HepG2 (cell line): Measurements from ENCODE around the gene CDK10. TPM values are rescaled to one million over a fixed set of nuclear protein-coding genes. Genes with fewer than 3 reads are reported as not detected.

Experiments
- GFI1 ChIP-seq: sonication (generic); formaldehyde crosslinking; IDR thresholded peaks from 2 replicates; pipeline ENCODE4 v1.5.0; 2020; ENCODE audit warnings: missing genetic modification reagents, mild to moderate bottlenecking, borderline replicate concordance
- PHF21A ChIP-seq: sonication (generic); formaldehyde crosslinking; IDR thresholded peaks from 2 replicates; pipeline ENCODE4 v1.5.0; 2020; ENCODE audit warnings: mild to moderate bottlenecking, missing genetic modification reagents
- RXRB ChIP-seq: IDR thresholded peaks from 2 replicates; pipeline ENCODE4 v1.6.1; 2016; ENCODE audit warnings: borderline replicate concordance, missing genetic modification reagents, missing compliant biosample characterization
- SAP130 ChIP-seq: IDR thresholded peaks from 2 replicates; pipeline ENCODE4 v1.6.1; 2016; ENCODE audit warnings: low read depth
- SKIL ChIP-seq: sonication (generic); formaldehyde crosslinking; IDR thresholded peaks from 2 replicates; pipeline ENCODE4 v1.8.0; 2022; ENCODE audit warnings: missing genetic modification reagents, mild to moderate bottlenecking, moderate library complexity, borderline replicate concordance
- SMAD1 ChIP-seq: sonication (generic); formaldehyde crosslinking; IDR thresholded peaks from 2 replicates; pipeline ENCODE4 v1.4.0; 2020; ENCODE audit warnings: missing genetic modification reagents, low read depth, mild to moderate bottlenecking, borderline replicate concordance
- THAP7 ChIP-seq: sonication (generic); formaldehyde crosslinking; IDR thresholded peaks from 2 replicates; pipeline ENCODE4 v1.8.1; 2023; ENCODE audit warnings: mild to moderate bottlenecking, missing genetic modification reagents
- TSC22D2 ChIP-seq: sonication (generic); formaldehyde crosslinking; IDR thresholded peaks from 2 replicates; pipeline ENCODE4 v1.5.1; 2020; ENCODE audit warnings: missing genetic modification reagents, mild to moderate bottlenecking, borderline replicate concordance
- ZBTB21 ChIP-seq: sonication (generic); formaldehyde crosslinking; IDR thresholded peaks from 2 replicates; pipeline ENCODE4 v1.4.0; 2020; ENCODE audit warnings: missing genetic modification reagents
- ZNF232 ChIP-seq: sonication (generic); formaldehyde crosslinking; IDR thresholded peaks from 2 replicates; pipeline ENCODE4 v1.4.0; 2020; ENCODE audit warnings: missing genetic modification reagents, borderline replicate concordance
- ZNF317 ChIP-seq: sonication (generic); formaldehyde crosslinking; IDR thresholded peaks from 2 replicates; pipeline ENCODE4 v1.5.0; 2020; ENCODE audit warnings: mild to moderate bottlenecking, missing genetic modification reagents
- ZNF644 ChIP-seq: IDR thresholded peaks from 2 replicates; pipeline ENCODE4 v1.6.1; 2016; ENCODE audit warnings: low read depth
- ZNF781 ChIP-seq: sonication (generic); formaldehyde crosslinking; IDR thresholded peaks from 2 replicates; pipeline ENCODE4 v1.5.1; 2020; ENCODE audit warnings: borderline replicate concordance, mild to moderate bottlenecking, missing genetic modification reagents; ENCODE audit errors: not compliant biosample characterization
- ZNF784 ChIP-seq: sonication (generic); formaldehyde crosslinking; IDR thresholded peaks from 2 replicates; pipeline ENCODE4 v1.5.1; 2020; ENCODE audit warnings: missing genetic modification reagents, mild to moderate bottlenecking, borderline replicate concordance
- polyA plus RNA-seq, 8 experiments: library from polyadenylated mRNA; depleted of rRNA in 3 of 8; stranded (reverse) in 7 of 8; unstranded in 1 of 8; fragments of >200 nt; fragmentation: Illumina TruSeq in 4 of 8; extraction: Trizol in 4 of 8; gene quantifications; 2 replicates each; pipeline versions ENCODE4 v1.2.1 to v1.2.3, GENCODE V29; 2011 to 2016; ENCODE audit warnings: low read depth in 4 of 8, missing spikeins in 1 of 8, mixed read lengths in 1 of 8; ENCODE audit not compliant: insufficient read depth in 1 of 8
- total RNA-seq, 5 experiments: library from RNA; depleted of rRNA; stranded (reverse); fragments of >200 nt; fragmentation: Illumina TruSeq; extraction: Trizol; gene quantifications; 2 replicates each; pipeline ENCODE4 v1.2.3, GENCODE V29; 2016; ENCODE audit warnings: low read depth in 1 of 5
- TF ChIP-seq, protein P1 (sequence below): sonication (generic); formaldehyde crosslinking; IDR thresholded peaks from 2 replicates; pipeline ENCODE4 v1.4.0; 2020; ENCODE audit warnings: mild to moderate bottlenecking, missing genetic modification reagents
- TF ChIP-seq, protein P2 (sequence below): sonication (generic); formaldehyde crosslinking; IDR thresholded peaks from 2 replicates; pipeline ENCODE4 v1.4.0; 2020; ENCODE audit warnings: missing genetic modification reagents, borderline replicate concordance
- TF ChIP-seq, protein P3 (sequence below): sonication (generic); formaldehyde crosslinking; IDR thresholded peaks from 2 replicates; pipeline ENCODE4 v1.8.1; 2022; ENCODE audit warnings: low read depth, mild to moderate bottlenecking, missing genetic modification reagents

CDK10 gene
- total and polyA plus RNA-seq, 2 of the 13 experiments (the other 11 are each of a cell fraction or from before 2014, with no cell fraction given) = 2.5 to 3.9 TPM

DNA sequence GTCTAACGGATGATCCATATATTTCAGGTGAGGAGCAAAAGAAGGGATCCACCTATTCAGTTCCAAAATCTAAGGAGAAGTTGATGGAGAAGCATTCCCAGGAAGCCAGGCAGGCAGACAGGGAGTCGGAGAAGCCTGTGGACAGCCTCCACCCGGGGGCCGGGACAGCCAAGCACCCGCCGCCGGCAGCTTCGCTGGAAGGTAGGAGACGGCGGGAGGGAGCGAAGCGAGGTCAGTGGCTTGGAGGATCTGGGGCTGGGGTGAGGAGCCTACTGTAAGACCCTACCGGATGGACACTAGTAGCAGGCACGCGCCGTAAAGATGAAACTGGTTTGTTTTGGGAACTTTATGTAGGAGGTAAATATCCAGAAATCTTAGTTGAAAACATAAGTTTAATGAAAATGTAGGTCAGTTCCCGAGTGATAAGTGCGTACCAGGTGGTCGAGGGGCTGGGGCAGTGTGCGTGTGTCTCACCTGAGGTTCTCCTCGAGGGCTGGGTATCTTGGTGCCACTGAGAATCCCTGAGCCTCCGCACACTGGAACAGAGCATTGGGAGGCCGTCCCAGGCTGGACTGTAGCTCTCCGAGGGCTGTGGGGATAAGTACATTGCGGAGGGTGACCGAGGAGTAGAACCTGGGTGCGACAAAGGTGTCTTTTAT, 28.1 kb upstream of the CDK10 start (continued):
- TF ChIP-seq THAP7 (CRISPR knock-in tag) = no peak
- no peak for TF ChIP-seq ZNF784 (CRISPR knock-in tag)
- TF ChIP-seq ZNF644 = no peak
- no peak for TF ChIP-seq ZBTB21 (CRISPR knock-in tag)
- TF ChIP-seq TSC22D2 (CRISPR knock-in tag) = no peak
- TF ChIP-seq ZNF317 (CRISPR knock-in tag) = peak; percentile 39; the same call in 1 of the 2 replicates
- TF ChIP-seq SAP130 (CRISPR knock-in tag) = no peak
- peak; percentile 2; the same call in 1 of the 2 replicates for TF ChIP-seq RXRB (CRISPR knock-in tag)
- TF ChIP-seq ZNF781 = no peak
- TF ChIP-seq, protein P1, sequence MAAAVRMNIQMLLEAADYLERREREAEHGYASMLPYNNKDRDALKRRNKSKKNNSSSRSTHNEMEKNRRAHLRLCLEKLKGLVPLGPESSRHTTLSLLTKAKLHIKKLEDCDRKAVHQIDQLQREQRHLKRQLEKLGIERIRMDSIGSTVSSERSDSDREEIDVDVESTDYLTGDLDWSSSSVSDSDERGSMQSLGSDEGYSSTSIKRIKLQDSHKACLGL (CRISPR knock-in tag) = no peak
- TF ChIP-seq, protein P2, sequence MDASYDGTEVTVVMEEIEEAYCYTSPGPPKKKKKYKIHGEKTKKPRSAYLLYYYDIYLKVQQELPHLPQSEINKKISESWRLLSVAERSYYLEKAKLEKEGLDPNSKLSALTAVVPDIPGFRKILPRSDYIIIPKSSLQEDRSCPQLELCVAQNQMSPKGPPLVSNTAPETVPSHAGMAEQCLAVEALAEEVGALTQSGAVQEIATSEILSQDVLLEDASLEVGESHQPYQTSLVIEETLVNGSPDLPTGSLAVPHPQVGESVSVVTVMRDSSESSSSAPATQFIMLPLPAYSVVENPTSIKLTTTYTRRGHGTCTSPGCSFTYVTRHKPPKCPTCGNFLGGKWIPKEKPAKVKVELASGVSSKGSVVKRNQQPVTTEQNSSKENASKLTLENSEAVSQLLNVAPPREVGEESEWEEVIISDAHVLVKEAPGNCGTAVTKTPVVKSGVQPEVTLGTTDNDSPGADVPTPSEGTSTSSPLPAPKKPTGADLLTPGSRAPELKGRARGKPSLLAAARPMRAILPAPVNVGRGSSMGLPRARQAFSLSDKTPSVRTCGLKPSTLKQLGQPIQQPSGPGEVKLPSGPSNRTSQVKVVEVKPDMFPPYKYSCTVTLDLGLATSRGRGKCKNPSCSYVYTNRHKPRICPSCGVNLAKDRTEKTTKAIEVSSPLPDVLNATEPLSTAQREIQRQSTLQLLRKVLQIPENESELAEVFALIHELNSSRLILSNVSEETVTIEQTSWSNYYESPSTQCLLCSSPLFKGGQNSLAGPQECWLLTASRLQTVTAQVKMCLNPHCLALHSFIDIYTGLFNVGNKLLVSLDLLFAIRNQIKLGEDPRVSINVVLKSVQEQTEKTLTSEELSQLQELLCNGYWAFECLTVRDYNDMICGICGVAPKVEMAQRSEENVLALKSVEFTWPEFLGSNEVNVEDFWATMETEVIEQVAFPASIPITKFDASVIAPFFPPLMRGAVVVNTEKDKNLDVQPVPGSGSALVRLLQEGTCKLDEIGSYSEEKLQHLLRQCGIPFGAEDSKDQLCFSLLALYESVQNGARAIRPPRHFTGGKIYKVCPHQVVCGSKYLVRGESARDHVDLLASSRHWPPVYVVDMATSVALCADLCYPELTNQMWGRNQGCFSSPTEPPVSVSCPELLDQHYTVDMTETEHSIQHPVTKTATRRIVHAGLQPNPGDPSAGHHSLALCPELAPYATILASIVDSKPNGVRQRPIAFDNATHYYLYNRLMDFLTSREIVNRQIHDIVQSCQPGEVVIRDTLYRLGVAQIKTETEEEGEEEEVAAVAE (CRISPR knock-in tag) = no peak
- TF ChIP-seq PHF21A = peak; percentile 51; the same call in 1 of the 2 replicates
- no peak for TF ChIP-seq SKIL (CRISPR knock-in tag)
- TF ChIP-seq GFI1 = no peak
- TF ChIP-seq ZNF232 (CRISPR knock-in tag) = no peak
- TF ChIP-seq, protein P3, sequence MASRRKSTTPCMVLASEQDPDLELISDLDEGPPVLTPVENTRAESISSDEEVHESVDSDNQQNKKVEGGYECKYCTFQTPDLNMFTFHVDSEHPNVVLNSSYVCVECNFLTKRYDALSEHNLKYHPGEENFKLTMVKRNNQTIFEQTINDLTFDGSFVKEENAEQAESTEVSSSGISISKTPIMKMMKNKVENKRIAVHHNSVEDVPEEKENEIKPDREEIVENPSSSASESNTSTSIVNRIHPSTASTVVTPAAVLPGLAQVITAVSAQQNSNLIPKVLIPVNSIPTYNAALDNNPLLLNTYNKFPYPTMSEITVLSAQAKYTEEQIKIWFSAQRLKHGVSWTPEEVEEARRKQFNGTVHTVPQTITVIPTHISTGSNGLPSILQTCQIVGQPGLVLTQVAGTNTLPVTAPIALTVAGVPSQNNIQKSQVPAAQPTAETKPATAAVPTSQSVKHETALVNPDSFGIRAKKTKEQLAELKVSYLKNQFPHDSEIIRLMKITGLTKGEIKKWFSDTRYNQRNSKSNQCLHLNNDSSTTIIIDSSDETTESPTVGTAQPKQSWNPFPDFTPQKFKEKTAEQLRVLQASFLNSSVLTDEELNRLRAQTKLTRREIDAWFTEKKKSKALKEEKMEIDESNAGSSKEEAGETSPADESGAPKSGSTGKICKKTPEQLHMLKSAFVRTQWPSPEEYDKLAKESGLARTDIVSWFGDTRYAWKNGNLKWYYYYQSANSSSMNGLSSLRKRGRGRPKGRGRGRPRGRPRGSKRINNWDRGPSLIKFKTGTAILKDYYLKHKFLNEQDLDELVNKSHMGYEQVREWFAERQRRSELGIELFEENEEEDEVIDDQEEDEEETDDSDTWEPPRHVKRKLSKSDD = 0 out of 2 replicates have a peak, but pooled peaks have one; percentile 22
- TF ChIP-seq SMAD1 (CRISPR knock-in tag) = no peak
